Sigmoid colon (tissue), 7 donors: Measurements from ENCODE around the gene CD80. TPM values are rescaled to one million over a fixed set of nuclear protein-coding genes. Genes with fewer than 3 reads are reported as not detected.
"Not testable (repeated sequence)": the region's sequence is repeated elsewhere in the genome, so short reads cannot be mapped to it uniquely, and the experiment has no call there.

Experiments
- DNase-seq: peaks from one replicate; pipeline ENCODE4 v3.0.0-alpha.2; 2019
- H3K27ac ChIP-seq, 4 donors: fragments of 200-600 bp; sonication (generic); one replicate each; pipeline ENCODE4 v1.5.1; 2016 to 2019; ENCODE audit warnings: mild to moderate bottlenecking in 1 of 4
- H3K27me3 ChIP-seq, 3 donors: fragments of 200-600 bp; sonication (generic); one replicate each; pipeline ENCODE4 v1.5.1; 2019; ENCODE audit warnings: mild to moderate bottlenecking in 1 of 3
- H3K36me3 ChIP-seq, 4 donors: fragments of 200-600 bp; sonication (generic); one replicate each; pipeline ENCODE4 v1.5.1; 2016 to 2019
- H3K4me1 ChIP-seq, 4 donors: fragments of 200-600 bp; sonication (generic); one replicate each; pipeline ENCODE4 v1.5.1; 2017 to 2019
- H3K4me3 ChIP-seq, 4 donors: fragments of 200-600 bp; sonication (generic); one replicate each; pipeline ENCODE4 v1.5.1; 2017 to 2019; ENCODE audit warnings: mild to moderate bottlenecking in 2 of 4, moderate library complexity in 1 of 4
- H3K9me3 ChIP-seq, 4 donors: fragments of 200-600 bp in 3 of 4; sonication (generic) in 3 of 4; one replicate each; pipeline versions ENCODE4 v1.5.1 to v1.6.1; 2013 to 2019
- CTCF ChIP-seq, 4 experiments: fragments of 450-650 bp in 3 of 4; fragments of 200-600 bp in 1 of 4; IDR thresholded peaks; one replicate each; pipeline ENCODE4 v1.5.1; 2016 to 2019; ENCODE audit warnings: antibody characterized with exemption in 4 of 4, mild to moderate bottlenecking in 3 of 4, moderate library complexity in 2 of 4
- EP300 ChIP-seq, 4 donors: sonication (generic); formaldehyde crosslinking; IDR thresholded peaks; one replicate each; pipeline ENCODE4 v1.6.1; 2017; ENCODE audit warnings: antibody characterized with exemption in 4 of 4
- POLR2A ChIP-seq, 2 donors: fragments of 450-650 bp; IDR thresholded peaks; one replicate each; pipeline ENCODE4 v1.6.1; 2016; ENCODE audit warnings: antibody characterized with exemption in 2 of 2, mild to moderate bottlenecking in 2 of 2, moderate library complexity in 2 of 2
- POLR2AphosphoS5 ChIP-seq, 4 donors: sonication (generic); formaldehyde crosslinking; IDR thresholded peaks; one replicate each; pipeline ENCODE4 v1.6.1; 2017; ENCODE audit warnings: antibody characterized with exemption in 4 of 4
- WGBS, 2 donors: extraction: QIAGEN DNeasy Blood & Tissue Kit; methylation state at CpG; one replicate each; pipeline ENCODE4 v1.1.7; 2013; 5-methylcytosine and 5-hydroxymethylcytosine counted together
- intact Hi-C: fragments of 100-400 bp; cut with DNase I; formaldehyde crosslinking; loops from one replicate; pipeline ENCODE4 v1.15.1; 2023
- polyA plus RNA-seq, 3 donors: library from polyadenylated mRNA; stranded (reverse); fragments of 200-250 nt; gene quantifications; one replicate each; pipeline ENCODE4 v1.2.3, GENCODE V29; 2013
- total RNA-seq, 4 donors: library from RNA; depleted of rRNA; stranded (reverse); fragments of >200 nt; gene quantifications; one replicate each; pipeline ENCODE4 v1.1.0, GENCODE V29; 2016
- donor health status: healthy with polysubstance abuse.
- donor health status: Bipolar disorder and iron deficiency.
- donor health status: healthy.

The CD80 gene
- total and polyA plus RNA-seq, 7 donors: 0.27 to 2.2 (median 1.6) TPM; not detected in 3

- peaks cover 0 to 15% (median 8%) of the 10 kb centered on the region in 4 donors for H3K4me1 ChIP-seq
- H3K27ac ChIP-seq: no peak overlapping the region
- no peaks in the 10 kb centered on the region for H3K9me3 ChIP-seq
- intact Hi-C loops: loop anchor here (5.0 kb wide), 2 partner anchors 57 to 87 kb away; partner anchors contain the start of gene POPDC2
- H3K4me3 ChIP-seq: no peak overlapping the region
- TF ChIP-seq POLR2A (IDR thresholded peaks at IDR 0.05) (no peak), POLR2AphosphoS5 (IDR thresholded peaks at IDR 0.05) (no peak), EP300 (IDR thresholded peaks at IDR 0.05) (no peak), CTCF (IDR thresholded peaks at IDR 0.05) (no peak)
- no peaks in the 10 kb centered on the region for H3K27me3 ChIP-seq
- no peak for DNase-seq
- H3K36me3 ChIP-seq: no peaks in the 10 kb centered on the region
Measured at GRCh38 chr3:119575507-119575906, 16.1 kb upstream of the CD80 start.

GRCh38 chr3:119571688-119572087, 12.3 kb upstream of the CD80 start:
- no peaks in the 10 kb centered on the region for H3K27me3 ChIP-seq
- H3K27ac ChIP-seq: peak overlapping the region in 1 of 4 donors; percentile 4
- H3K4me1 ChIP-seq: no peaks in the 10 kb centered on the region
- no peak for DNase-seq
- intact Hi-C loops: no loop called here
- TF ChIP-seq POLR2A (IDR thresholded peaks at IDR 0.05) (no peak), POLR2AphosphoS5 (IDR thresholded peaks at IDR 0.05) (no peak)
- H3K4me3 ChIP-seq: no peak overlapping the region
- no peaks in the 10 kb centered on the region for H3K36me3 ChIP-seq
- H3K9me3 ChIP-seq: no peaks in the 10 kb centered on the region
- 83 to 85% methylated on average over 5 of the region's 5 CpGs for WGBS, 2 donors

- Histone ChIP-seq H3K4me1 (no peaks in the 10 kb centered on the region), H3K27ac (peak overlapping the region in 1 of 4 donors; percentile 4), H3K36me3 (no peaks in the 10 kb centered on the region), H3K9me3 (no peaks in the 10 kb centered on the region), H3K27me3 (no peaks in the 10 kb centered on the region), H3K4me3 (no peak overlapping the region)
- no peak for TF ChIP-seq CTCF (IDR thresholded peaks at IDR 0.05)
- no peak for TF ChIP-seq POLR2A (IDR thresholded peaks at IDR 0.05)
- TF ChIP-seq POLR2AphosphoS5 (IDR thresholded peaks at IDR 0.05): no peak
- no peak for TF ChIP-seq EP300 (IDR thresholded peaks at IDR 0.05)
- no peak for DNase-seq
- WGBS, 2 donors: 98 to 100% methylated on average over 1 of the region's 1 CpG
- intact Hi-C loops: no loop called here
Measured at GRCh38 chr3:119571230-119571629, 11.8 kb upstream of the CD80 start.

- Histone ChIP-seq H3K4me1 (no peaks in the 10 kb centered on the region), H3K4me3 (no peak overlapping the region), H3K9me3 (no peaks in the 10 kb centered on the region), H3K36me3 (no peaks in the 10 kb centered on the region), H3K27ac (peak overlapping the region in 1 of 4 donors; percentile 20), H3K27me3 (no peaks in the 10 kb centered on the region)
- TF ChIP-seq CTCF (IDR thresholded peaks at IDR 0.05) (no peak), EP300 (IDR thresholded peaks at IDR 0.05) (no peak), POLR2AphosphoS5 (IDR thresholded peaks at IDR 0.05) (no peak), POLR2A (IDR thresholded peaks at IDR 0.05) (no peak)
- intact Hi-C loops: no loop called here
- DNase-seq: no peak
- 72 to 74% methylated on average over 5 of the region's 5 CpGs for WGBS, 2 donors
Measured at GRCh38 chr3:119570229-119570628, 10.8 kb upstream of the CD80 start.

GRCh38 chr3:119569156-119569555, 9.7 kb upstream of the CD80 start:
- 78 to 87% methylated on average over 4 of the region's 4 CpGs for WGBS, 2 donors
- H3K4me1 ChIP-seq: no peaks in the 10 kb centered on the region
- H3K27ac ChIP-seq: no peak overlapping the region
- TF ChIP-seq EP300 (IDR thresholded peaks at IDR 0.05) (no peak), POLR2AphosphoS5 (IDR thresholded peaks at IDR 0.05) (no peak), CTCF (IDR thresholded peaks at IDR 0.05) (no peak), POLR2A (IDR thresholded peaks at IDR 0.05) (no peak)
- H3K27me3 ChIP-seq: no peaks in the 10 kb centered on the region
- no peak overlapping the region for H3K4me3 ChIP-seq
- no peaks in the 10 kb centered on the region for H3K9me3 ChIP-seq
- intact Hi-C loops: no loop called here
- H3K36me3 ChIP-seq: no peaks in the 10 kb centered on the region
- no peak for DNase-seq

- H3K36me3 ChIP-seq, intact Hi-C loops: not testable (repeated sequence)
- 85 to 89% methylated on average over 2 of the region's 2 CpGs for WGBS, 2 donors
Measured at GRCh38 chr3:119563334-119563733, 3.9 kb upstream of the CD80 start.

More at GRCh38 chr3:119563334-119563733, 3.9 kb upstream of the CD80 start:
- not testable (repeated sequence) for H3K9me3 ChIP-seq, H3K4me3 ChIP-seq, H3K27me3 ChIP-seq, H3K4me1 ChIP-seq, H3K27ac ChIP-seq, DNase-seq
